Endothelial cell (in vitro differentiated cells): ENCODE measurements around the gene ACYP1. TPM values are rescaled to one million over a fixed set of nuclear protein-coding genes. Genes with fewer than 3 reads are reported as not detected.

ENCODE experiments used
- DNase-seq: peaks from one replicate; pipeline ENCODE4 v3.0.0; 2021; ENCODE audit warnings: low spot score
- H3K27ac Mint-ChIP-seq: one replicate; pipeline ENCODE4 v1.8.0; 2021; ENCODE audit warnings: mixed read lengths, inconsistent platforms; ENCODE audit not compliant: unreplicated experiment
- H3K27me3 Mint-ChIP-seq: one replicate; pipeline ENCODE4 v1.8.0; 2021; ENCODE audit warnings: mild to moderate bottlenecking, moderate library complexity, mixed read lengths, inconsistent platforms; ENCODE audit not compliant: unreplicated experiment
- H3K36me3 Mint-ChIP-seq: one replicate; pipeline ENCODE4 v1.8.0; 2021; ENCODE audit warnings: mild to moderate bottlenecking, low read depth, mixed read lengths, inconsistent platforms; ENCODE audit not compliant: unreplicated experiment
- H3K4me1 Mint-ChIP-seq: one replicate; pipeline ENCODE4 v1.8.0; 2021; ENCODE audit warnings: mild to moderate bottlenecking, mixed read lengths, inconsistent platforms; ENCODE audit not compliant: unreplicated experiment
- H3K4me3 Mint-ChIP-seq: one replicate; pipeline ENCODE4 v1.8.0; 2021; ENCODE audit warnings: mild to moderate bottlenecking, mixed read lengths, inconsistent platforms; ENCODE audit not compliant: unreplicated experiment
- H3K9me3 Mint-ChIP-seq: one replicate; pipeline ENCODE4 v1.8.0; 2021; ENCODE audit warnings: mixed read lengths, inconsistent platforms; ENCODE audit not compliant: unreplicated experiment
- CTCF ChIP-seq: fragments of 200-600 bp; sonication (generic); IDR thresholded peaks from one replicate; pipeline ENCODE4 v1.5.0; 2021; ENCODE audit warnings: antibody characterized with exemption; ENCODE audit not compliant: unreplicated experiment
- total RNA-seq: library from RNA; stranded (reverse); fragmentation: NEBNext Ultra II Directional; extraction: Animal tissue kit (Norgen Biotek cat#: 25700); gene quantifications from one replicate; pipeline ENCODE4 v1.2.1, GENCODE V29; 2021; ENCODE audit not compliant: unreplicated experiment

Gene ACYP1
- total RNA-seq, 1 donor from 2014 or later, result 5.8 TPM

- H3K36me3 Mint-ChIP-seq, result no peaks in the 10 kb centered on the region
- DNase-seq, result no peak
- peaks cover 3% of the 10 kb centered on the region for H3K27me3 Mint-ChIP-seq
- H3K9me3 Mint-ChIP-seq, result no peaks in the 10 kb centered on the region
- no peak for TF ChIP-seq CTCF
- peaks cover 5% of the 10 kb centered on the region for H3K4me1 Mint-ChIP-seq
- no peak overlapping the region for H3K4me3 Mint-ChIP-seq
- H3K27ac Mint-ChIP-seq, result no peak overlapping the region
These were observed 9.4 kb downstream of the ACYP1 start for GRCh38 chr14:75054421-75054820.

GRCh38 chr14:75053396-75054291 is 10.2 kb downstream of the ACYP1 start:
- peaks cover 3% of the 10 kb centered on the region for H3K27me3 Mint-ChIP-seq
- no peak for DNase-seq
- no peak overlapping the region for H3K4me3 Mint-ChIP-seq
- peaks cover 5% of the 10 kb centered on the region for H3K4me1 Mint-ChIP-seq
- no peaks in the 10 kb centered on the region for H3K9me3 Mint-ChIP-seq
- no peaks in the 10 kb centered on the region for H3K36me3 Mint-ChIP-seq
- no peak for TF ChIP-seq CTCF
- H3K27ac Mint-ChIP-seq, result peak overlapping the region; percentile 16

- Mint-ChIP-seq H3K4me1 (peaks cover 5% of the 10 kb centered on the region), H3K27ac (peak overlapping the region; percentile 88), H3K4me3 (peak overlapping the region; percentile 93), H3K36me3 (no peaks in the 10 kb centered on the region), H3K27me3 (peaks cover 3% of the 10 kb centered on the region), H3K9me3 (no peaks in the 10 kb centered on the region)
- no peak for TF ChIP-seq CTCF
- DNase-seq, result no peak
These were observed 12.3 kb downstream of the ACYP1 start for GRCh38 chr14:75051556-75051899.

GRCh38 chr14:75050852-75051555 is 12.8 kb downstream of the ACYP1 start, which contains the start of gene MLH3:
MLH3 (minus strand) TSS chr14:75051467; CDS start chr14:75049655, 1,812 bp downstream.
- no peak for TF ChIP-seq CTCF
- peak within 1 kb of the TSS; percentile 93 for H3K4me3 Mint-ChIP-seq
- peak; percentile 83 for DNase-seq

GRCh38 chr14:75049731-75050201 is 14.1 kb downstream of the ACYP1 start:
- peak overlapping the region; percentile 7 for H3K4me3 Mint-ChIP-seq
- H3K9me3 Mint-ChIP-seq, result no peaks in the 10 kb centered on the region

More at GRCh38 chr14:75050852-75051555, 12.8 kb downstream of the ACYP1 start, which contains the start of gene MLH3:
- Mint-ChIP-seq H3K4me1 (peaks cover 5% of the 10 kb centered on the region), H3K27me3 (peaks cover 3% of the 10 kb centered on the region), H3K27ac (peak within 1 kb of the TSS; percentile 88), H3K9me3 (no peaks in the 10 kb centered on the region), H3K36me3 (no peaks in the 10 kb centered on the region)

More at GRCh38 chr14:75049731-75050201, 14.1 kb downstream of the ACYP1 start:
- H3K36me3 Mint-ChIP-seq, result no peaks in the 10 kb centered on the region
- peaks cover 5% of the 10 kb centered on the region for H3K4me1 Mint-ChIP-seq
- no peak for DNase-seq
- no peak overlapping the region for H3K27ac Mint-ChIP-seq
- TF ChIP-seq CTCF, result no peak
- peaks cover 3% of the 10 kb centered on the region for H3K27me3 Mint-ChIP-seq
